GM19468 (cell line): Measurements from ENCODE around the gene SPRR3.
"Not testable (repeated sequence)": the region's sequence is repeated elsewhere in the genome, so short reads cannot be mapped to it uniquely, and the experiment has no call there.

ENCODE experiments used
- ATAC-seq: cut with Tn5 transposase; IDR thresholded peaks from one replicate; pipeline ENCODE4 v1.9.1; 2021; ENCODE audit warnings: mild to moderate bottlenecking, moderate library complexity, moderate number of reproducible peaks; ENCODE audit not compliant: unreplicated experiment; ENCODE audit errors: extremely low read depth

SPRR3 gene

DNA sequence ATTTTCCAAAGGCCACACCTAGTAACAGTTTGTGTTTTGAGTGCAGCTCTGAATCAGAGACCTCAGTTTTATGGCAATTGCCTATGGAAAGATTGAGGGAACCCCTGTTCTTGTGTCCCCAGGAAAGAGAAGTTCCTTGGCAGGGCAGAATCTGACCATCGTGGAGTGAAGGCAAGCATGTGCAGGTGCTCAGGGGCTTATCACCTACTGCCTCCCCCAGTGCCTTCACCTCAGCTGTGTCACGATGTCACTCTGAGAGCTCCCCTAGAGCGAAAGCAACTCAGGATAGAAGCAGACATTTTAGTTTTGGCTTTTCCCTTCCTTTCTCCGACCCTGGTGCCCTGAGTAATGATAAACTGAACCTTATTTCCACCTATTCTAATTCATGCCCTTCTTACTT is 19.5 kb upstream of the SPRR3 start:
- ATAC-seq = no peak

DNA sequence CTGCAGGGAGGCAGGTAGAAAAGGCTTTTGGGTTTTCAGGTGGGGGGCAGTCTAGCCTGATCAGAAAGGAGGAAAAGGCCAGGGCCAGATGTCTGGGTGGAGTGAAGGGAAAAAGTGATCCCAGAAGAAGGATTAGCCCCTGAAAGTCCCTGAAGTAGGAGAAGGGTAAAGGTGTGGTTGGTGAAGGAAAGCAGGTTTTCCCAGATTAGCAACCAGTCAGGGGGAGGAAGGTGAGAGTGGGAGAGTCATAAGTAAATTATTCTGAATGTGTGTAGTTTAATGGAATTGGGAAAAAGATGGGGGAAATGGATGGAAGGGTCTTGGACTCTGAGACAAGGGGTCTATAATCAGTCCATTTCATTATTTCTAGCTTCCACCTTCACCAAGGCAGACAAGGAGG is 18.3 kb upstream of the SPRR3 start:
- no peak for ATAC-seq

DNA sequence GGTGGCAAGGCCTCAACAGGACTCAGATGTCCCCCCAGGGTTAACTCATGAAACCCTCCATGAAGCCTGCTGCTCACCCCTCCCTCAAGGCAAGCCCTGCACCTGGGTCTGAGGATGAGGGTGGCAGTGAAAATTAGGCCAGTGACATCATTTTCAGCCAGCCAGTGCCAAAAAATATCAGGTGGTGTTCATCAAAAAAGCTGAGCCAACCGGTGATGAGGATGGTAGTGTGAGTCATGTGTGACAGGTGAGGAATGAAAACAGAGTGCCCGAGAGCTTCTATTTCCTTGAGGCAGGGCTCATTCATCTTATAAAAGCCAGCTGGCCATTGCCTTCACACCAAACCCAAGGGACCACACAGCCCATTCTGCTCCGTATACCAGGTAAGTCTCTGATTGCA is 17.8 kb upstream of the SPRR3 start, which contains the start of gene SPRR1A:
Gene SPRR1A, plus strand, starts transcription at position 339 of the 400 bp plus-strand sequence. CDS start 1,150 bp downstream, outside the sequence.
- no peak for ATAC-seq

DNA sequence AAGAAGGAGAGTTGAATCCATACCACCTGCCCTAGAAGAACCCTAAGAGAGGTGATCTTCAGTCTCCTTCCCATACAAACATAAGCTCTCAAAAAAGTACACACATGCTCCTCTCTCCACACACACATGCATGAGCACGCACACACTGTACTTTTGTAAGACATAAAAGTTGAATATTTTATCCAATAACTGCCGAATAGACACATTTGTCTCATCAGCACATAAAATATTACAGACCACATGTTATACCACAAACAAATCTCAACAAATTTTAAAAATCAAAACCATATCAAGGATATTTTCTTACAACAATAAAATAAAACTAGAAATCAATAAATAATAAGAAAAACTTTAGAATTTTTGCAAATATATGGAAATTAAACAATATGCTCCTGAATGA is 15.0 kb upstream of the SPRR3 start:
- no peak for ATAC-seq

DNA sequence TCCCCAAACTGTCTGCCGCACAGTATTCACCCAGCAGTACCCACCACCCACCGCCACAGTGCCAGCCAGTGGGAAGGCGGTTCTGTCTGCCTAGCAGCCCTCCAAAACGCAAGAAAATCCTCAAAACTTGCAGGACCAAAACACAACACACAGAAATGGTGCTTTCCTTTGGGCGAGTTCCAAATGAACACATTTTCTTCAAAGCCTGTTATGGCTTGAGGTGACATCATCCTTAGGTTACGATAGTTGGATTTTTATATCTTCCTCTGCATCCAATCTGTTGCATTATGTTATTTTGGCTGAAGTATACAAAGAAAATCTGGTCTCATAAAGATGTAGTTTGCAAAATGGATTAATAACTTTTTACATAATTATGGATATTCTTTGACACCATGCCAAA is 8.4 kb upstream of the SPRR3 start:
- ATAC-seq = no peak

DNA sequence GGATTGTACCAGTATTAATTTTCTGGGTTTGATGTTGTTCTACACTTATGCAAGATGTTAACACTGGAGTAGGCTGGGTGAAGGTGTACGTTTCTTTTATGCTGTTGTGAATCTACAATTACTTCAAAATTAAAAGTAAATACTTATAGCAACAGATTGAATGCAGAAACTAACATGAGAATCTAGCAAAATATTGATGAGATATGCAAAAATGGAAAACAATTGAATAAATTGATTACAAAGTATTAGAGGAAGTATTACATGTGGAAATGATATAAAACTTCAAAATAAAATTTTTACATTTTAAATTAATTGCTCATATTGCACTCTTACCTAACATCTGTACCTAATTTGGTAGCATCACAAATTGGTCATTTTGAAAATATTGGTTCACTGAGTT is 5.7 kb upstream of the SPRR3 start:
- ATAC-seq = no peak

DNA sequence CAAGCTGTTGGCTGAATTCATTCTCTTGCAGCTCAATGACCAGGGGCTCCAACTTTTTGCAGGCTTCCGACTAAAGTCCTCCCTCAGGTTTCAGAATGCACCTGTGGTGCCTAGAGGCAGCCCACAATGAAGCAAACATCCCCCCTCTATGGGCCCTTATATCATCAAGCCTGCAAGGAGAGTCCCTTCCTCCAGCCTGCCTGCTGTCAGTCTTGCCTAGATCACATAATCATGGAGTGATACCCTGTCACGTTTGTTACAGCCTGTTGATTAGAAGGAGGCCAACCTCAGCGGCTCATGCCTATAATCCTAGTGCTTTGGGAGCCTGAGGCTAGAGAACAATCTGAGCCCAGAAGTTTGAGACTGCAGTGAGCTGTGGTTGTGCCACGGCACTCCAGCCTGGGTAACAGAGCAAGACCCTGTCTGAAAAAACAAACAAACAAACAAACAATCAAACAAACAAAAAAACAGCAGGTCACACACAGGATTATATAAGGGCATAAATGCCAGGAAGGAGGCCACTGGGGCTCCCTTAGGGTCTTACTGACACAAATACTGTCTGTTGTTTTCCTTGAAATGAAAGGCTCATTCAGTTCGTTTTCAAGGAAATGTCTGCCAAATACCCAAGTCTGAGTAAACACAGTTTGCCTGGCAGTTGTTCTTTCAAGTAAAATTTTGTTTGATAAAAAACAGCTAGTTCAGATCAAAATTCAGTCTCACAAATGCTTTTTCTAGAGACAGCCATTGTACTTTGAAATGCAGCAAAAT is 4.7 kb upstream of the SPRR3 start:
- ATAC-seq = no peak

DNA sequence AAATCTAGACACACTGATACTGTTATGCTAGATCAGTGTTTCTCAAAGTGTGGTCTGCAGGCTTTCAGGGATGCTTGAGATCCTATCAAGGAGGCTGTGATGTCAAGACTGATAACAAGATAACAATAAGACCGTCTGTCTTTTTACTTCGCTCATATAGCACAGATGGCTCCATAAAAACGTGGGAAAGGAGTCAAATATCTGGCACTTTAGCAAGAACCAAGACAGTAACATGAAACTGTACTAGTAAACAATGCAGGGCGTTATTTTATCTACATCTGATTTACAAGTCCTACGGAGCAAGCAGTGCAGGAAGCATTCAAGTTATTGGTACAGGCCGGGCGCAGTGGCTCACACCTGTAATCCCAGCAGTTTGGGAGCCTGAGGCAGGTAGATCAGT is 3.6 kb upstream of the SPRR3 start:
- no peak for ATAC-seq

DNA sequence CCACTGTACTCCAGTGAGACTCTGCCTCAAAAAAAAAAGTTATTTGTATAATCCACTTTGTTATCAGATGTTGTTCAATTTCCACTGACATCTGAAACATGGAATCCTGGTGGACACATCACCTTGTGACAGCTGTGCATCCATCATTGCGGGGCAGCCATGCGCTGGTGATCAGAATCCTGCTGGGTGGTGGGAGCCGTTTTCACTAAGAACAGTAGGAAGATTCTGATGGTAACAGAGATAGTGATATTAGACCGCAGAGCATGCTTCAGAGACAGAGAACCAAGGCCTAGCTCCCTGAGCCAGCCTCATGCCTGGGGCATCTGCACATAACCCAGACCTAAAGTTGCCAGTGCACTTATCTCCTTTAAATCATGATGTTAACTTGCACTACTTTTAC is 3.1 kb upstream of the SPRR3 start:
- ATAC-seq = no peak

DNA sequence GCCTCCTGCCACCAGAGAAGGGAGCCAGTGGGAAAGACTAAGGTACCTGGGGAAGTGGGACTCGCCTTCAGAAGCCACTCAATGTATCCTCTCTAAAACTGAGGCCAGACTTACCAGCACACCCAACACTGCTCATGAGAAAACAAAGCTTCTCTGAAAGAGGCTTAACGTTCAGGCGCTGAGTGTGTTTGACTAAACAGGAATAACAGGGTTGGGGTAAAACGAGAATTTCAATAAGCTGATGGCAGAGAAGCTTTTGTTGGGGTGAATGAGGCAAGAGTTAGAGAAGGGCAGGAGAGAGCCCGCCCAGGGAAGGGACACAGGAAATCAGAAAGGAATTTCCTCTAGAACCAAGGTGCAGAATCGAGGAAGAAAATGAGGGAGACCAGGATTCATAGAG is 1.7 kb upstream of the SPRR3 start:
- ATAC-seq = no peak

DNA sequence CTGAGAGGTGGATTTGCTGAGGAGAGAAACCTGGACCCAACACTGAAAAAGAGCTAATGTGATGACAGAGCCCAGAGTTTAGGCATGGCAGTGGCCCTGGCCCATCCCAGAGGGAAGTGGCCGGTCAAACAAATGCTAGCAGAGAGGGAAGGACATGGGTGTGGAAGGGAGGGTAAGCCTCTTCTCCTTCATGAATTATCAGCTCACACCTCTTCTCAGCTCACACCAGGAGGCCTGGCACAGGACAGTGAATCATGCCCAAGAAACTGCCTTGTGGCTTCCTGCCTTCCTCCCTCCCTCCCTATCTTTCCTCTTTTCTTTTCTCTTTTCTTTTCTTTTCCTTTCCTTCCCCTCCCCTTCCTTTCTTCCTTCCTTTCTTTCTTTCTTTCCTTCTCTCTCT is 1.3 kb upstream of the SPRR3 start:
- no peak for ATAC-seq

DNA sequence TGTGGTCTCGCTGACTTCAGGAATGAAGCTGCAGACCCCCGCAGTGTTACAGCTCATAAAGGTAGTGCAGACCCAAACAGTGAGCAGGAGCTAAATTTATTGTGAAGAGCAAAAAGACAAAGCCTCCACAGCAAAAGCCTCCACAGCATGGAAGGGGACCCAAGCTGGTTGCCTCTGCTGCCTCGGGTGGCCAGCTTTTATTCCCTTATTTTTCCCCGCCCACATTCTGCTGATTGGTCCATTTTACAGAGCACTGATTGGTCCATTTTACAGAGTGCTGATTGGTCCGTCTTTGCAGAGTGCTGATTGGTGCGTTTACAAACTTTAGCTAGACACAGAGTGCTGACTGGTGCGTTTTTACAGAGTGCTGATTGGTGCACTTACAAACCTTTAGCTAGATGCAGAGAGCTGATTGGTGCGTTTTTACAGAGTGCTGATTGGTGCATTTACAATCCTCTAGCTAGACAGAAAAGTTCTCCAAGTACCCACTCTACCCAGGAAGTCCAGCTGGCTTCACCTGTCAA is 9.7 kb downstream of the SPRR3 start:
- not testable (repeated sequence) for ATAC-seq

DNA sequence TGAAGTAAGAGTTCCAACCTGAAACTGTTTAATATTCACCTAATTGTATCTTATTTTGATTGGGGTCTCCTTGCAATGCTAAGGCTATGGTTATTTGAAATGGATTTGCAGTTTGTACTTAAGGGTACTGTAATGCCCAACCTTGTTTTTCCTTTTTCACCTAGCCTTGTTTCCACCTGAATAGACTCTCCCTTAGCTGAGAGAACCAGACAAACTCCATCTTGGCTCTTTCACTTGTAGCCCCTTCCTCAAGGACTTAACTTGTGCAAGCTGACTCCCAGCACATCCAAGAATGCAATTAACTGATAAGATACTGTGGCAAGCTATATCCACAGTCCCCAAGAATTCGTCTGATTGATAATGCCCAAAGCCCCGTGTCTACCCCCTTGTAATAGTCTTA is 20.3 kb downstream of the SPRR3 start:
- ATAC-seq = not testable (repeated sequence)

DNA sequence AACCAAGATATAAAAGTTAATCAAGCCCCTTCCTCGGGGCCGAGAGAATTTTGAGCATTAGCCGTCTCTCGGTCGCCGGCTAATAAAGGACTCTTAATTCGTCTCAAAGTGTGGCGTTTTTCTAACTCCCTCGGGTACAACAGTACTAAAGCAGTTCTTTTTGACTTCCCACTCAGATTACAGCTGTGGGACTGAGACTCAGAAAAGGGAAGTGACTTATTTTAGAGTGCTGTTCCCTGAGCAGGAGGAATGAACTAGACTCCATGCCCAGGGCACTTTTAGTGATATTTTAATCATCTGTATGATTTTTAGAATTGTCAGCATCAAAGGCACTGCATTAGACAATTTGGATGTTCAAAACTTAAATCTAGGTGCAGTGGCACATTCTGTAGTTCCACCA is 20.8 kb downstream of the SPRR3 start:
- not testable (repeated sequence) for ATAC-seq

DNA sequence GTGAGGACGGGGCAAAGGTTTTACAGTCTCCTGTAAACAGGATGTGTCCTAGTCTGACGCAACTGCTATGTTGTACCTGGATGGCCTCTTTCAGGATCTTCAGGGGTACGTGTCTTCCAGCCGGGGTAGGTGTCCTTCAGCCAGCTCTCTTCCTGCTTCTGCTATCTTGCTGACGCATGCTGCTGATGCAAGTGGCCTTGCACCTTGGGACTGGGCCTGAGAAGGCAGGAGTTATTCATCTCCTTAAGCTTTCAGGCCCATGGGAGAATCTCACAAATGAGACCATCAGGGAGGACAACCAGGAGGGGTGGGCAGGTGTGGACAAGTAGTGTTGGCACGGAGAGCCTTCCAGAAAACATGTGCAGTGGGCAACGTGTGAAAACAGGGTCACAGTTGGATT is 21.6 kb downstream of the SPRR3 start:
- ATAC-seq = no peak

DNA sequence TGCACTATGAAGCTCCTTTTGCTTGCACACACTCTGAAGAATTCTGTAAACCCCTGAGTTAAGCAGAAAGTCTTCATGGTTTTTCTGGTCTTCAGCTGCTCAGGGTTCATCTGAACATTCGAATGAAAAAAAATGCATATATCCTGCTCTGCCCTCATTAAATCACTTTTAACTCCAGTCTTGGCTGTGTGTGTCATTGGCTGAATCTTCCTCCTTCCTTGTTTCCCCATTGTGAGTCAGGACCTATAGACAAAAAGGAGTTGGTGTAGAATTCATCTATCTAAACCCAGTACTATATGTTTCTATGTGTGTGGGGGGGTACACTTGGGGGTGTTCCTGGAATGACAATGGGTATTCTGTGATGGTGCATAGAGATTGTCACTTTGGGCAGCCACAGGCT is 22.9 kb downstream of the SPRR3 start:
- no peak for ATAC-seq

DNA sequence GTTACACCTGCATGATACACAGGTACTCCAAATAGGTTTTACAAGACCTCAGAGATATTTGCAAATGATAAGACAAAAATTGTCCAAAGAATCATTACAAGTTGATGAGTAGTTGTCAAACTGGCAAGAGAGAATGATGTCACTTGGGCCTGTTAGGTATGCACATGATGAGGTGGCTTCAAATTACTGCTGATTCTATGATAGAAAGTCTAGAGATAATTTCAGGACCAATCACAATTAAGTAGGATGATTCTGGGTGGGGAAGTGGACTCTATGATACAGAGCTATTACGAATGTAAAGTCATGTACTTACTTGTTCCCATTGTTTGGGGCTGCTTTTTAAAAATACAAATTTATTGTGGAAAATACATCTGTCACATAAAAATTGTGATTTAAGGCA is 24.2 kb downstream of the SPRR3 start:
- ATAC-seq = no peak

DNA sequence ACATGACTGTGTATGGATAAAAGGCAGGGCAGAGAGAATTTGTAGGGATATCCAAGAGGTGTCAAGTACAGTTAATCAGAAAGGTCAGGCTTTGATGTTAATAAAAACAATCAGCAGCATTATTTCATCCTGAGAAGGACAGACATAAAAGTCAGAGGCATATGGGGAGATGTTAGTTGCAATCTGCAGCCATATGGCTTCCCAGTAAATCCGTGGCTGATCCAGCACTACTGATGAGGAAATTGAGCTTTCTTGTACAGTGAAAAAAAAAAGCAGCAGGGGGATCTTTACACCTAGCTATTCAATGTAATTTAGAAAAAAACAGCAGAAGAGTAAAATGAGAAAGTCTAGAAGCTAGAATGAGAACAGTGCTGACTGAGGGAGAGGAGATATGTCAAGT is 27.2 kb downstream of the SPRR3 start:
- ATAC-seq = no peak

DNA sequence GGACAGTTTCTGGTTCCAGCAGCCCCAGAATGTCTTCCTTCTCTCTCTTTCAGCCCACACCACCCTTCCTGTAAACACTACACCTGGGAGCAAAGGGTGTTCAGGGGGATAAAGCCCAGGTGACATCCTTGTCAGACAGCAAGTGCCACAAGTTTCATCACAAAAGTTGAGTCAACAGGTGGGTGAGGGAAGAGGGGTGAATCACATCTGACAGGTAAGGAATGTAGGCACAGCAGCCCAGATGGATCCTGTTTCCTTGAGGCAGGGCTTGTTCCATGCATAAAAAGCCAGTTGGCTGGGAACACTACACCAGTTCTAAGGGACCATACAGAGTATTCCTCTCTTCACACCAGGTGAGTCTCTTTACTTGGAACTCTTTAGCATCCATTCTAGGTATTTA is 29.3 kb downstream of the SPRR3 start, which contains the start of gene SPRR1B:
Gene SPRR1B, plus strand, starts transcription at position 309 of the 400 bp plus-strand sequence. CDS start 1,143 bp downstream, outside the sequence.
- ATAC-seq = no peak

DNA sequence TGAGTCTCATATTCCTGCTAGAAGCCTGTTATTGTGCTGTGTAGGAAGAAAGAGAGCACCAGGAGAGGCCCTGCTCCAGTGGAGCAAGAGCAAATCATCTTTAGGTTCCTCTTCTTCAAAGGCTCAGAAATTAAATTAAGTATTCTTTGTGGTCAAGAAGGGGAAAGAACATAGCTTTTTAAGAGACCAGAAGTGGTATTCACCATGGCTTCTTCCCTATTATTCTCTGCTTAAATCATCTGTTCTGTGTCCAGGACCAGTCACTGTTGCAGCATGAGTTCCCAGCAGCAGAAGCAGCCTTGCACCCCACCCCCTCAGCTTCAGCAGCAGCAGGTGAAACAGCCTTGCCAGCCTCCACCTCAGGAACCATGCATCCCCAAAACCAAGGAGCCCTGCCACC is 30.5 kb downstream of the SPRR3 start:
- ATAC-seq = no peak

DNA sequence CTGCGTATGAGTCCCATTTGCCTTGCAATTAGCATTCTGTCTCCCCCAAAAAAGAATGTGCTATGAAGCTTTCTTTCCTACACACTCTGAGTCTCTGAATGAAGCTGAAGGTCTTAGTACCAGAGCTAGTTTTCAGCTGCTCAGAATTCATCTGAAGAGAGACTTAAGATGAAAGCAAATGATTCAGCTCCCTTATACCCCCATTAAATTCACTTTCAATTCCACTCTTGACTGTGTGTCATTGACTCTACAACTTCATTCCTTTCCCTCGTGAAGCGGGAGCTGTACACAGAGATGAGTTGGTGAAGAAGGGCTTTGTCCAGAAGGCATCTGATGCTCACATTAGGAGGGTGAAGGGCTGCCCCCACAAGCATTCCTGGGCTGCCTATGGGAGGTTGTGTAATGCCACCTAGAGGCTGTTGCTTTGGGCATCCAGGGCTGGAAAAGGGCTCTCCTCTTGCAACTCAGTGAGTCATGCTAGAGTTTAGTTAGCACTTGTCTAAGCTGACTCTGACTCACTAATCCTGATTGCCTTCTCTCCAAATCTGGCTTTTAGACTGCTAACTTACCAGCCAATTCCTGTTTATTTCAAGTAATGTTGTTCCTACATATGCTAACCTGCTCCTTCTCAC is 31.2 kb downstream of the SPRR3 start:
- no peak for ATAC-seq

DNA sequence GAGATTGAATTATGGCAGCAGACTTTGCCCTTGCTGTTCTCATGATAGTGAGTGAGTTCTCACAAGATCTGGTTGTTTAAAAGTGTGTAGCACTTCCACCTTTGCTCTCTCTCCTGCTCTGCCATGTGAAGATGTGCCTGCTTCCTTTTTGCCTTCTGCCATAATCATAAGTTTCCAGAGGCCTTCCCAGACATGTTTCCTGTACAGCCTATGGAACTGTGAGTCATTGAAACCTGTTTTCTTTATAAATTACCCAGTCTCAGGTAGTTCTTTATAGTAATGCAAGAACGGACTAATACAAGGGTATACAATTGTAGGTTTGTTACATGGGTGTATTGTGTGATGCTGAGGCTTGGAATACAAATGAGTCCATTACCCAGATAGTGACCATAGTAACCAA is 33.7 kb downstream of the SPRR3 start:
- ATAC-seq = no peak
